IPS-NIHi11 (cell line): ENCODE results near the gene RIC8B.
"Not testable (repeated sequence)": the region's sequence is repeated elsewhere in the genome, so short reads cannot be mapped to it uniquely, and the experiment has no call there.

Source experiments
- DNase-seq: peaks from one replicate; pipeline ENCODE4 v3.0.0; 2012; ENCODE audit warnings: mixed read lengths, low spot score

Gene RIC8B

GRCh38 chr12:106902053-106902452 lies 127.6 kb downstream of the RIC8B start:
- no peak for DNase-seq

- peak; percentile 95 for DNase-seq
Measured at GRCh38 chr12:106903241-106903945, 128.9 kb downstream of the RIC8B start.

- no peak for DNase-seq
Measured at GRCh38 chr12:106906715-106907114, 132.2 kb downstream of the RIC8B start.

GRCh38 chr12:106907411-106907810 lies 132.9 kb downstream of the RIC8B start:
- no peak for DNase-seq

GRCh38 chr12:106907846-106908245 lies 133.4 kb downstream of the RIC8B start:
- DNase-seq, result no peak

- no peak for DNase-seq
Measured at GRCh38 chr12:106908561-106908960, 134.1 kb downstream of the RIC8B start.

GRCh38 chr12:106910202-106910601 lies 135.7 kb downstream of the RIC8B start:
- DNase-seq, result no peak

- DNase-seq, result no peak
Measured at GRCh38 chr12:106911581-106911980, 137.1 kb downstream of the RIC8B start.

- DNase-seq, result no peak
Measured at GRCh38 chr12:106913456-106913855, 139.0 kb downstream of the RIC8B start.

- no peak for DNase-seq
Measured at GRCh38 chr12:106914796-106915634, 140.5 kb downstream of the RIC8B start.

- no peak for DNase-seq
Measured at GRCh38 chr12:106915635-106916026, 141.1 kb downstream of the RIC8B start.

GRCh38 chr12:106917503-106917902 lies 143.0 kb downstream of the RIC8B start:
- no peak for DNase-seq

- peak; percentile 79 for DNase-seq
Measured at GRCh38 chr12:106918746-106919145, 144.3 kb downstream of the RIC8B start.

- DNase-seq, result peak; percentile 56
Measured at GRCh38 chr12:106919910-106920544, 145.5 kb downstream of the RIC8B start.

- not testable (repeated sequence) for DNase-seq
Measured at GRCh38 chr12:106921976-106922375, 147.5 kb downstream of the RIC8B start.

GRCh38 chr12:106923594-106923993 lies 149.1 kb downstream of the RIC8B start:
- DNase-seq, result not testable (repeated sequence)

- no peak for DNase-seq
Measured at GRCh38 chr12:106924268-106924861, 149.9 kb downstream of the RIC8B start.

- no peak for DNase-seq
Measured at GRCh38 chr12:106926657-106927056, 152.2 kb downstream of the RIC8B start.

- DNase-seq, result no peak
Measured at GRCh38 chr12:106934277-106934676, 159.8 kb downstream of the RIC8B start.
